IMR-90 (cell line): Measurements from ENCODE around the gene TNK1. TPM values are rescaled to one million over a fixed set of nuclear protein-coding genes. Genes with fewer than 3 reads are reported as not detected.

Source experiments
- ATAC-seq: fragments of 200-7000 bp; cut with Tn5 transposase; 2 replicates; pipeline ENCODE4 v1.9.1; 2020; ENCODE audit warnings: low read depth, mild to moderate bottlenecking, moderate library complexity
- BruUV-seq: library from RNA; stranded (reverse); fragments of 400-500 nt; replicated peaks from 2 replicates; lab custom pipeline; 2021; lab: Mats Ljungman, UMichigan
- CTCF ChIA-PET: fragments of 300-600 bp; formaldehyde crosslinking; extraction: SDS; loops from one replicate; lab custom pipeline; 2021; ENCODE audit warnings: antibody characterized with exemption; lab: Yijun Ruan, JAX
- POLR2A ChIA-PET: fragments of 300-600 bp; sonication (Branson Sonifier 250); formaldehyde crosslinking; loops from one replicate; lab custom pipeline; 2022; ENCODE audit warnings: antibody characterized with exemption; ENCODE audit not compliant: unreplicated experiment; lab: Charles Lee
- DNase-seq: peaks from one replicate; pipeline ENCODE4 v3.0.0; 2013
- H2AFZ ChIP-seq: replicated peaks from 2 replicates; pipeline ENCODE3; 2013; ENCODE audit warnings: low read length, mild to moderate bottlenecking; ENCODE audit not compliant: poor library complexity
- H2AK5ac ChIP-seq: 2 replicates; pipeline ENCODE4 v1.6.1; 2013; ENCODE audit warnings: low read depth, low read length, inconsistent platforms
- H2AK9ac ChIP-seq: replicated peaks from 2 replicates; pipeline ENCODE3; 2013; ENCODE audit warnings: mild to moderate bottlenecking, low read depth, low read length, moderate library complexity; ENCODE audit not compliant: poor library complexity
- H2BK120ac ChIP-seq: 2 replicates; pipeline ENCODE4 v1.6.1; 2013; ENCODE audit warnings: low read depth, low read length, inconsistent platforms
- H2BK15ac ChIP-seq: 3 replicates; pipeline ENCODE4 v1.6.1; 2013; ENCODE audit warnings: low read depth, low read length, inconsistent platforms
- H2BK20ac ChIP-seq: 2 replicates; pipeline ENCODE4 v1.6.1; 2013; ENCODE audit warnings: low read depth, mild to moderate bottlenecking, inconsistent platforms, low read length, moderate library complexity
- H2BK5ac ChIP-seq: 2 replicates; pipeline ENCODE4 v1.6.1; 2013; ENCODE audit warnings: mild to moderate bottlenecking, low read depth, low read length, inconsistent platforms; ENCODE audit not compliant: poor library complexity, severe bottlenecking
- H3K14ac ChIP-seq: replicated peaks from 2 replicates; pipeline ENCODE4 v1.6.1; 2013; ENCODE audit warnings: low read depth, low read length, inconsistent platforms
- H3K18ac ChIP-seq: 2 replicates; pipeline ENCODE4 v1.6.1; 2013; ENCODE audit warnings: low read depth, low read length, control low read depth
- H3K23ac ChIP-seq: 2 replicates; pipeline ENCODE4 v1.6.1; 2013; ENCODE audit warnings: low read depth, low read length, inconsistent platforms
- H3K27ac ChIP-seq: 2 replicates; pipeline ENCODE4 v1.5.1; 2013; ENCODE audit warnings: mild to moderate bottlenecking, control low read depth, low read length; ENCODE audit not compliant: insufficient read depth
- H3K27me3 ChIP-seq: 2 replicates; pipeline ENCODE4 v1.6.1; 2013; ENCODE audit warnings: low read length; ENCODE audit not compliant: control insufficient read depth, insufficient read depth
- H3K36me3 ChIP-seq: 2 replicates; pipeline ENCODE4 v1.6.1; 2013; ENCODE audit warnings: low read length, mixed read lengths; ENCODE audit not compliant: control insufficient read depth, insufficient read depth
- H3K4ac ChIP-seq: 2 replicates; pipeline ENCODE4 v1.6.1; 2013; ENCODE audit warnings: low read depth, low read length, inconsistent platforms
- H3K4me1 ChIP-seq: 2 replicates; pipeline ENCODE4 v1.6.1; 2013; ENCODE audit warnings: low read length, mixed read lengths; ENCODE audit not compliant: control insufficient read depth, insufficient read depth
- H3K4me2 ChIP-seq: 2 replicates; pipeline ENCODE4 v1.6.1; 2013; ENCODE audit warnings: low read depth, mild to moderate bottlenecking, control low read depth, low read length, moderate library complexity
- H3K4me3 ChIP-seq: 2 replicates; pipeline ENCODE4 v1.5.1; 2013; ENCODE audit warnings: low read depth, mild to moderate bottlenecking, control low read depth, low read length, moderate library complexity; ENCODE audit not compliant: insufficient read depth
- H3K56ac ChIP-seq: 2 replicates; pipeline ENCODE4 v1.6.1; 2013; ENCODE audit warnings: low read length, inconsistent platforms; ENCODE audit not compliant: insufficient read depth; ENCODE audit errors: extremely low read depth
- H3K79me1 ChIP-seq, 2 experiments: 2 replicates each; pipeline ENCODE4 v1.6.1; 2013; ENCODE audit warnings: low read length in 2 of 2, inconsistent platforms in 1 of 2, low read depth in 1 of 2
- H3K9ac ChIP-seq: 2 replicates; pipeline ENCODE4 v1.6.1; 2013; ENCODE audit warnings: low read depth, low read length, control low read depth
- H3K9me1 ChIP-seq: 2 replicates; pipeline ENCODE4 v1.6.1; 2013; ENCODE audit warnings: low read length, inconsistent platforms; ENCODE audit not compliant: insufficient read depth
- H3K9me3 ChIP-seq: 2 replicates; pipeline ENCODE4 v1.6.1; 2013; ENCODE audit warnings: low read length; ENCODE audit not compliant: control insufficient read depth, insufficient read depth
- H4K20me1 ChIP-seq: 2 replicates; pipeline ENCODE4 v1.6.1; 2013; ENCODE audit warnings: low read length, inconsistent platforms; ENCODE audit not compliant: insufficient read depth
- H4K5ac ChIP-seq: 2 replicates; pipeline ENCODE4 v1.6.1; 2013; ENCODE audit warnings: mild to moderate bottlenecking, low read depth, low read length, control low read depth
- H4K8ac ChIP-seq, 2 experiments: 2 replicates each; pipeline ENCODE4 v1.6.1; 2013; ENCODE audit warnings: low read depth in 2 of 2, low read length in 2 of 2, control low read depth in 1 of 2, inconsistent platforms in 1 of 2
- H4K91ac ChIP-seq: 2 replicates; pipeline ENCODE4 v1.6.1; 2013; ENCODE audit warnings: low read depth, low read length, inconsistent platforms; ENCODE audit not compliant: insufficient read depth
- BHLHE40 ChIP-seq: fragments of 150-350 bp; IDR thresholded peaks from 2 replicates; pipeline ENCODE4 v1.6.1; 2016; ENCODE audit warnings: mild to moderate bottlenecking, low read depth, low read length
- CEBPB ChIP-seq: IDR thresholded peaks from 2 replicates; pipeline ENCODE4 v1.6.1; 2012; ENCODE audit warnings: low read depth, low read length, improper control_type of control experiment
- CHD1 ChIP-seq: IDR thresholded peaks from 2 replicates; pipeline ENCODE4 v1.6.1; 2012; ENCODE audit warnings: low read depth, low read length, improper control_type of control experiment
- FOS ChIP-seq: fragments of 150-350 bp; IDR thresholded peaks from 2 replicates; pipeline ENCODE4 v1.6.1; 2016; ENCODE audit warnings: low read depth, low read length
- MAZ ChIP-seq: IDR thresholded peaks from 2 replicates; pipeline ENCODE4 v1.6.1; 2012; ENCODE audit warnings: low read depth, mild to moderate bottlenecking, low read length, improper control_type of control experiment, moderate library complexity, borderline replicate concordance
- MXI1 ChIP-seq: IDR thresholded peaks from 2 replicates; pipeline ENCODE4 v1.6.1; 2012; ENCODE audit warnings: low read depth, mild to moderate bottlenecking, low read length, moderate library complexity, borderline replicate concordance
- POLR2A ChIP-seq: IDR thresholded peaks from 2 replicates; pipeline ENCODE4 v1.6.1; 2012; ENCODE audit warnings: mild to moderate bottlenecking, low read depth, low read length
- RAD21 ChIP-seq: IDR thresholded peaks from 2 replicates; pipeline ENCODE4 v1.6.1; 2012; ENCODE audit warnings: low read length, improper control_type of control experiment
- RCOR1 ChIP-seq: IDR thresholded peaks from 2 replicates; pipeline ENCODE4 v1.6.1; 2012; ENCODE audit warnings: mild to moderate bottlenecking, low read length, improper control_type of control experiment; ENCODE audit not compliant: insufficient replicate concordance
- RFX5 ChIP-seq: IDR thresholded peaks from 2 replicates; pipeline ENCODE4 v1.8.0; 2012; ENCODE audit warnings: low read depth, mild to moderate bottlenecking, low read length, moderate library complexity
- SMC3 ChIP-seq: fragments of 150-350 bp; IDR thresholded peaks from 2 replicates; pipeline ENCODE4 v1.6.1; 2016; ENCODE audit warnings: low read depth, mild to moderate bottlenecking, antibody characterized with exemption, low read length, moderate library complexity
- WGBS, 2 experiments: methylation state at CpG; one replicate each; pipeline versions ENCODE4 v1.1.5 to v1.1.7; 2013; ENCODE audit warnings: missing lambda C conversion rate in 2 of 2; ENCODE audit not compliant: insufficient read length in 1 of 2; ENCODE audit errors: extremely low coverage in 2 of 2; 5-methylcytosine and 5-hydroxymethylcytosine counted together
- dilution Hi-C: fragments of 300-500 bp; cut with HindIII; formaldehyde crosslinking; loops from one replicate; pipeline ENCODE4 v1.14.3; 2018; ENCODE audit warnings: low sequenced_read_pairs; ENCODE audit not compliant: unreplicated experiment
- in situ Hi-C: fragments of 300-500 bp; cut with MboI; formaldehyde crosslinking; loops from 3 replicates; pipeline ENCODE4 v1.14.3; 2019; ENCODE audit warnings: low sequenced_read_pairs, inconsistent platforms, mixed read lengths
- intact Hi-C: fragments of 100-400 bp; cut with micrococcal nuclease; formaldehyde crosslinking; loops from 2 replicates; pipeline ENCODE4 v1.10.0; 2022
- polyA plus RNA-seq, 3 experiments: library from polyadenylated mRNA; depleted of rRNA; stranded (reverse); fragments of >200 nt; gene quantifications; 2 replicates each; pipeline ENCODE4 v1.2.3, GENCODE V29; 2012; ENCODE audit warnings: low replicate concordance in 1 of 3
- total RNA-seq: library from RNA; depleted of rRNA; stranded (reverse); fragments of >200 nt; gene quantifications from 2 replicates; pipeline ENCODE4 v1.2.3, GENCODE V29; 2012
- TF ChIP-seq, protein P1 (sequence below): fragments of 150-350 bp; IDR thresholded peaks from 2 replicates; pipeline ENCODE4 v1.6.1; 2017; ENCODE audit warnings: mild to moderate bottlenecking, antibody characterized with exemption, low read length, low read depth
- TF ChIP-seq, protein P2 (sequence below): fragments of 150-350 bp; IDR thresholded peaks from 2 replicates; pipeline ENCODE4 v1.6.1; 2016; ENCODE audit warnings: low read depth, mild to moderate bottlenecking, low read length, moderate library complexity, borderline replicate concordance

TNK1 gene
- total and polyA plus RNA-seq, 2 of the 4 experiments (the other 2 are of a cell fraction), result 0.44 to 0.54 TPM

DNA sequence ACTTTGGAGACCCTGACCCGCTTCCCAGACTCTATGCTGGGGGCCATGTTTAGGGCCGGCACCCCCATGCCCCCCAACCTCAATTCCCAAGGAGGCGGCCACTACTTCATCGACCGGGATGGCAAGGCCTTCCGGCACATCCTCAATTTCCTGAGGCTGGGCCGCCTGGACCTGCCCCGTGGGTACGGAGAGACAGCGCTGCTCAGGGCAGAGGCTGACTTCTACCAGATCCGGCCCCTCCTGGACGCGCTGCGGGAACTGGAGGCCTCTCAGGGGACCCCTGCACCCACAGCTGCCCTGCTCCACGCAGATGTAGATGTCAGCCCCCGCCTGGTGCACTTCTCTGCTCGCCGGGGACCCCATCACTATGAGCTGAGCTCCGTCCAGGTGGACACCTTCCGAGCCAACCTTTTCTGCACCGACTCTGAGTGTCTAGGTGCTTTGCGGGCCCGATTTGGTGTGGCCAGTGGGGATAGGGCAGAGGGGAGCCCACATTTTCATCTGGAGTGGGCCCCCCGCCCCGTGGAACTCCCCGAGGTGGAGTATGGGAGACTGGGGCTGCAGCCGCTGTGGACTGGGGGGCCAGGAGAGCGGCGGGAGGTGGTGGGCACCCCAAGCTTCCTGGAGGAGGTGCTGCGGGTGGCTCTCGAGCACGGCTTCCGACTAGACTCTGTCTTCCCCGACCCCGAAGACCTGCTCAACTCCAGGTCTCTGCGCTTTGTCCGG is 27.8 kb upstream of the TNK1 start:
- peak overlapping the region in 1 of 2 experiments; percentile 93; a peak in 1 of 4 replicates for H4K8ac ChIP-seq
- 0 out of 3 replicates have a peak overlapping the region, but pooled peaks have one; percentile 96 for H2BK15ac ChIP-seq
- H2AFZ ChIP-seq, result no peak overlapping the region
- intact Hi-C loops, result loop anchor here (5.0 kb wide), 3 partner anchors 84 to 484 kb away; partner anchors contain the start of genes FGF11, SENP3 and TMEM102
- H2BK20ac ChIP-seq, result no peak overlapping the region
- no peak overlapping the region for H2BK120ac ChIP-seq
- H3K4me1 ChIP-seq, result peaks cover 39% of the 10 kb centered on the region
- CTCF ChIA-PET, result interaction anchor here (4.1 kb wide), 1 partner anchor 208 kb away, joined by 19 read pairs; the partner anchor contains the start of gene SENP3
- POLR2A ChIA-PET, result no interaction called here
- H2AK9ac ChIP-seq, result peak overlapping the region; percentile 99
- H3K4me3 ChIP-seq, result peak overlapping the region; percentile 93
- H3K4ac ChIP-seq, result peak overlapping the region; percentile 93
- 95% methylated on average over 19 of the region's 37 CpGs; no CpG with 5 or more reads in 1 of the 2 experiments for WGBS, 2 experiments
- H2BK5ac ChIP-seq, result peak overlapping the region; percentile 94
- TF ChIP-seq POLR2A (no peak), FOS (no peak), MXI1 (no peak), RFX5 (no peak), SMC3 (no peak), CEBPB (no peak), MAZ (no peak), RCOR1 (no peak), CHD1 (no peak), BHLHE40 (no peak), RAD21 (no peak)
- TF ChIP-seq, protein P1, sequence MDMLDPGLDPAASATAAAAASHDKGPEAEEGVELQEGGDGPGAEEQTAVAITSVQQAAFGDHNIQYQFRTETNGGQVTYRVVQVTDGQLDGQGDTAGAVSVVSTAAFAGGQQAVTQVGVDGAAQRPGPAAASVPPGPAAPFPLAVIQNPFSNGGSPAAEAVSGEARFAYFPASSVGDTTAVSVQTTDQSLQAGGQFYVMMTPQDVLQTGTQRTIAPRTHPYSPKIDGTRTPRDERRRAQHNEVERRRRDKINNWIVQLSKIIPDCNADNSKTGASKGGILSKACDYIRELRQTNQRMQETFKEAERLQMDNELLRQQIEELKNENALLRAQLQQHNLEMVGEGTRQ, result no peak
- TF ChIP-seq, protein P2, sequence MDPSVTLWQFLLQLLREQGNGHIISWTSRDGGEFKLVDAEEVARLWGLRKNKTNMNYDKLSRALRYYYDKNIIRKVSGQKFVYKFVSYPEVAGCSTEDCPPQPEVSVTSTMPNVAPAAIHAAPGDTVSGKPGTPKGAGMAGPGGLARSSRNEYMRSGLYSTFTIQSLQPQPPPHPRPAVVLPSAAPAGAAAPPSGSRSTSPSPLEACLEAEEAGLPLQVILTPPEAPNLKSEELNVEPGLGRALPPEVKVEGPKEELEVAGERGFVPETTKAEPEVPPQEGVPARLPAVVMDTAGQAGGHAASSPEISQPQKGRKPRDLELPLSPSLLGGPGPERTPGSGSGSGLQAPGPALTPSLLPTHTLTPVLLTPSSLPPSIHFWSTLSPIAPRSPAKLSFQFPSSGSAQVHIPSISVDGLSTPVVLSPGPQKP, result no peak
- H3K23ac ChIP-seq, result peak overlapping the region; percentile 93; the same call in 1 of the 2 replicates
- H4K20me1 ChIP-seq, result peaks cover 32% of the 10 kb centered on the region
- H3K79me1 ChIP-seq, result peaks cover 24 to 63% of the 10 kb centered on the region in 2 experiments; a peak in 3 of 4 replicates
- no peaks in the 10 kb centered on the region for H3K9me3 ChIP-seq
- H3K27me3 ChIP-seq, result no peaks in the 10 kb centered on the region
- no peak overlapping the region for H3K14ac ChIP-seq
- no peak overlapping the region for H4K5ac ChIP-seq
- H3K9me1 ChIP-seq, result peaks cover 27% of the 10 kb centered on the region
- H3K18ac ChIP-seq, result no peak overlapping the region
- peak overlapping the region; percentile 99; the same call in 1 of the 2 replicates for H2AK5ac ChIP-seq
- BruUV-seq, result no TSS peak
- in situ Hi-C loops, result loop anchor here (10.0 kb wide), 1 partner anchor 202 kb away; the partner anchor contains the start of gene TNFSF13
- H3K56ac ChIP-seq, result no peak overlapping the region
- peak overlapping the region; percentile 95 for H3K9ac ChIP-seq
- dilution Hi-C loops, result no loop called here
- H3K36me3 ChIP-seq, result no peaks in the 10 kb centered on the region
- H3K27ac ChIP-seq, result peak overlapping the region; percentile 95
- H4K91ac ChIP-seq, result peak overlapping the region; percentile 12; the same call in 1 of the 2 replicates
- ATAC-seq (no peak), DNase-seq (no peak)
- peak overlapping the region; percentile 89 for H3K4me2 ChIP-seq
